Measurements from ENCODE around the gene MBD6.

The MBD6 gene

DNA sequence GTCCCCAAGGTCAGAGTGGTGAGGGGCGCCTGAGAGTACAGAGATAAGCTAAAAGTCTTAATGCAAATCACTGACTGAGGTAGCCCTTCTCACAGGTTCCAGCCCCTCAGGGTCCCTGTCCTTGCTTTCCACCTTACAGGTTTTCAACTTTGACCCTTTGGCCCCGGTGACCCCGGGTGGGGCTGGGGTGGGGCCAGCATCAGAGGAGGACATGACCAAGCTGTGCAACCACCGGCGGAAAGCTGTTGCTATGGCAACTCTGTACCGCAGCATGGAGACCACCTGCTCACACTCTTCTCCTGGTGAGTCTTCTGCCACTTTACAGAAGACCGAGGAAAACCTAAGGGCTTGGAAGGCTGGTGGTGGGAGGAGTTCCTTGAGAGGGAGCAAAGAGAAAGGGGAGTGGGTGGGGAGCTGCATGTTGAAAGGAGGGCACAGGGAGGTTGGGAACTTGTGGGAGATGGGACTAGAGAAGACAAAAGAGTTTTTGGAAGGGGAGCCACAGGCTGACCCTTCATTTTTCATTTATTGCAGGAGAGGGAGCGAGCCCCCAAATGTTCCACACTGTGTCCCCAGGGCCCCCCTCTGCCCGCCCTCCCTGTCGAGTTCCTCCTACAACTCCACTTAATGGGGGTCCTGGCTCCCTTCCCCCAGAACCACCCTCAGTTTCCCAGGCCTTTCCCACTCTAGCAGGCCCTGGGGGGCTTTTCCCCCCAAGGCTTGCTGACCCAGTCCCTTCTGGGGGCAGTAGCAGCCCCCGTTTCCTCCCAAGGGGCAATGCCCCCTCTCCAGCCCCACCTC lies 2.4 kb downstream of the MBD6 start:
- no peaks in the 10 kb centered on the region for H3K27me3 ChIP-seq (ENCODE audit: control insufficient read depth in 1 of 2, insufficient read depth in 2 of 2, low read length in 2 of 2)
- peak overlapping the region in 1 of 2 donors; percentile 69 for H3K9ac ChIP-seq (ENCODE audit: low read length in 2 of 2)
- H3K36me3 ChIP-seq (ENCODE audit: control insufficient read depth in 2 of 2, insufficient read depth in 2 of 2, low read length in 2 of 2) = peaks cover 24 to 31% of the 10 kb centered on the region in 2 donors
- no peaks in the 10 kb centered on the region for H3K9me3 ChIP-seq (ENCODE audit: control insufficient read depth in 2 of 2, low read length in 2 of 2)
- H3K27ac ChIP-seq (ENCODE audit: low read length) = peak overlapping the region; percentile 85
- H3K4me3 ChIP-seq (ENCODE audit: low read length in 2 of 2) = peak overlapping the region in 1 of 2 donors; percentile 86
- H3K4me1 ChIP-seq (ENCODE audit: control insufficient read depth, insufficient read depth, low read length) = peaks cover 43% of the 10 kb centered on the region

- Histone ChIP-seq H3K27me3 (ENCODE audit: control insufficient read depth in 1 of 2, insufficient read depth in 2 of 2, low read length in 2 of 2) (no peaks in the 10 kb centered on the region), H3K4me1 (ENCODE audit: control insufficient read depth, insufficient read depth, low read length) (peaks cover 40% of the 10 kb centered on the region), H3K27ac (ENCODE audit: low read length) (no peak overlapping the region), H3K9ac (ENCODE audit: low read length in 2 of 2) (no peak overlapping the region), H3K9me3 (ENCODE audit: control insufficient read depth in 2 of 2, low read length in 2 of 2) (no peaks in the 10 kb centered on the region), H3K4me3 (ENCODE audit: low read length in 2 of 2) (no peak overlapping the region), H3K36me3 (ENCODE audit: control insufficient read depth in 2 of 2, insufficient read depth in 2 of 2, low read length in 2 of 2) (peaks cover 32 to 39% of the 10 kb centered on the region in 2 donors)
Measured at GRCh38 chr12:57525615-57526383, 3.2 kb downstream of the MBD6 start.

DNA sequence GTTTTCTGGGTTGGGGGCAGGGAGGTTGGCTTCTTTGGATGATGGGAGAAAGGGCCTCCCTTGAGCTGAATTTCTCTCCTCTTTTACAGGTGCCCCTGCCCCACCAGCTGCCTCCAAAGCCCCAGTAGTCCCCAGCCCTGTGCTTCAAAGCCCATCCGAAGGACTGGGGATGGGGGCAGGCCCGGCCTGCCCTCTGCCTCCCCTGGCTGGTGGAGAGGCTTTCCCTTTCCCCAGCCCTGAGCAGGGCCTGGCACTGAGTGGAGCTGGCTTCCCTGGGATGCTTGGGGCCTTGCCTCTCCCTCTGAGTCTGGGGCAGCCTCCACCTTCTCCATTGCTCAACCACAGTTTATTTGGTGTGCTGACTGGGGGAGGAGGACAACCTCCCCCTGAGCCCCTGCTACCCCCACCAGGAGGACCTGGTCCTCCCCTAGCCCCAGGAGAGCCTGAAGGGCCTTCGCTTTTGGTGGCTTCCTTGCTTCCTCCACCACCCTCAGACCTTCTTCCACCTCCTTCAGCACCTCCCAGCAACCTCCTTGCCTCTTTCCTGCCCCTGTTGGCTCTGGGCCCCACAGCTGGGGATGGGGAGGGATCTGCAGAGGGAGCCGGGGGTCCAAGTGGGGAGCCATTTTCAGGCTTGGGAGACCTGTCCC lies 4.0 kb downstream of the MBD6 start:
- H3K4me3 ChIP-seq (ENCODE audit: low read length in 2 of 2) = no peak overlapping the region
- H3K27ac ChIP-seq (ENCODE audit: low read length) = no peak overlapping the region
- H3K27me3 ChIP-seq (ENCODE audit: control insufficient read depth in 1 of 2, insufficient read depth in 2 of 2, low read length in 2 of 2) = no peaks in the 10 kb centered on the region
- H3K36me3 ChIP-seq (ENCODE audit: control insufficient read depth in 2 of 2, insufficient read depth in 2 of 2, low read length in 2 of 2) = peaks cover 35 to 47% of the 10 kb centered on the region in 2 donors
- peaks cover 32% of the 10 kb centered on the region for H3K4me1 ChIP-seq (ENCODE audit: control insufficient read depth, insufficient read depth, low read length)
- H3K9ac ChIP-seq (ENCODE audit: low read length in 2 of 2) = no peak overlapping the region
- H3K9me3 ChIP-seq (ENCODE audit: control insufficient read depth in 2 of 2, low read length in 2 of 2) = no peaks in the 10 kb centered on the region

DNA sequence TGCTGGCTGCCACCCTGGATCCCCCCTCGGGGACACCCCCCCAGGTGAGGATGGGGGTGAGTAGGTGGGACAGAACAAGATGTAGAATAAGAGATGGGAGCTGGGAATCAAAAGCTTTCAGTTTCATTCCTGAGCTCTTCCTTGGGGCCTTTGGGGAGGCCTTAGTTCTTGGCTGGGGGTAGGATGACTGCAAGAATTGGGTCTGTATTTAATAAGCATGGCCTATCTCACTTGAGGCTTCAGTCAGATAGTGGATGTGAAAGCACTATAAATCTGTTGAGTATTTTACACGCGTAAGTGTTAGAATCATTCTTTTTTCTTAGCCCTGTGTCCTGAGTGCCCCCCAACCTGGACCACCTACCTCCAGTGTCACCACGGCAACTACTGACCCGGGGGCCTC lies 4.6 kb downstream of the MBD6 start:
- peaks cover 26% of the 10 kb centered on the region for H3K4me1 ChIP-seq (ENCODE audit: control insufficient read depth, insufficient read depth, low read length)
- no peak overlapping the region for H3K27ac ChIP-seq (ENCODE audit: low read length)
- H3K9ac ChIP-seq (ENCODE audit: low read length in 2 of 2) = no peak overlapping the region
- H3K27me3 ChIP-seq (ENCODE audit: control insufficient read depth in 1 of 2, insufficient read depth in 2 of 2, low read length in 2 of 2) = no peaks in the 10 kb centered on the region
- no peak overlapping the region for H3K4me3 ChIP-seq (ENCODE audit: low read length in 2 of 2)
- peaks cover 41 to 53% of the 10 kb centered on the region in 2 donors for H3K36me3 ChIP-seq (ENCODE audit: control insufficient read depth in 2 of 2, insufficient read depth in 2 of 2, low read length in 2 of 2)
- H3K9me3 ChIP-seq (ENCODE audit: control insufficient read depth in 2 of 2, low read length in 2 of 2) = no peaks in the 10 kb centered on the region

- Histone ChIP-seq H3K27ac (ENCODE audit: low read length) (no peak overlapping the region), H3K9me3 (ENCODE audit: control insufficient read depth in 2 of 2, low read length in 2 of 2) (no peaks in the 10 kb centered on the region), H3K4me3 (ENCODE audit: low read length in 2 of 2) (no peak overlapping the region), H3K9ac (ENCODE audit: low read length in 2 of 2) (no peak overlapping the region), H3K4me1 (ENCODE audit: control insufficient read depth, insufficient read depth, low read length) (peaks cover 24% of the 10 kb centered on the region), H3K27me3 (ENCODE audit: control insufficient read depth in 1 of 2, insufficient read depth in 2 of 2, low read length in 2 of 2) (no peaks in the 10 kb centered on the region), H3K36me3 (ENCODE audit: control insufficient read depth in 2 of 2, insufficient read depth in 2 of 2, low read length in 2 of 2) (peaks cover 51 to 62% of the 10 kb centered on the region in 2 donors)
Measured at GRCh38 chr12:57528176-57528575, 5.6 kb downstream of the MBD6 start.

DNA sequence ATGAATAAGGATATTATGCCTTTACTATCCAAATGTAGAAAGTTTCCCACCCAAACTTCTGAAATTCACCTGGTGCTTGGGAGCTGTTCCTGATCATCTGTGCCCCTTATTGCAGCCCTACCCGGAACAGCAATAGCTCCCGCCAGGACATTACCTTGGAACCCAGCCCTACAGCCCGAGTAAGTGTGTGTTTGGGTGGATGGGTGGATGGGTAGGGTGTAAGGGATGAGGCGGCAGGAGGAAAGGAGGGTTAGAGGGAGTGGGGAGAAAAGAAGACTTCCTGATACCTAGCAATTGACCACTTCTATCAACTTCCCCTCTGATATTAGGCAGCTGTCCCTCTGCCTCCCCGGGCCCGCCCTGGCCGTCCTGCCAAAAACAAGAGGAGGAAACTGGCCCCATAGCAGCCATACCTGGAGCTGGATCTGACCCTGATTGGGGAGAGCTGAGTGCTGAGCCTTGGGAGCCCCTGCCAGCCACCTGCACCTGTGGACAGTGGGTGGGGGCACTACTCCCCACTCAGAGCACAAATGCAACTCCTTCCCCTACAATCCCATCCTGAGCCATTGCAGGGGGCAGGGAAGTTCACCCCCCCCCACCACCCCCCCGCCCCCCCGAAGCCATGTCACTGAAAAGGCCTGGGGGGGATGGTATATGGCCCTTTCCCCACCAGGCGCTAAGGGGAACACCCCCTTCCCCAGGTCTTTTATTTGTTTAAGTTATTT lies 6.4 kb downstream of the MBD6 start:
- no peak overlapping the region for H3K9ac ChIP-seq (ENCODE audit: low read length in 2 of 2)
- H3K9me3 ChIP-seq (ENCODE audit: control insufficient read depth in 2 of 2, low read length in 2 of 2) = no peaks in the 10 kb centered on the region
- H3K36me3 ChIP-seq (ENCODE audit: control insufficient read depth in 2 of 2, insufficient read depth in 2 of 2, low read length in 2 of 2) = peaks cover 56 to 68% of the 10 kb centered on the region in 2 donors
- no peak overlapping the region for H3K4me3 ChIP-seq (ENCODE audit: low read length in 2 of 2)
- H3K27me3 ChIP-seq (ENCODE audit: control insufficient read depth in 1 of 2, insufficient read depth in 2 of 2, low read length in 2 of 2) = no peaks in the 10 kb centered on the region
- H3K4me1 ChIP-seq (ENCODE audit: control insufficient read depth, insufficient read depth, low read length) = peaks cover 17% of the 10 kb centered on the region
- no peak overlapping the region for H3K27ac ChIP-seq (ENCODE audit: low read length)

DNA sequence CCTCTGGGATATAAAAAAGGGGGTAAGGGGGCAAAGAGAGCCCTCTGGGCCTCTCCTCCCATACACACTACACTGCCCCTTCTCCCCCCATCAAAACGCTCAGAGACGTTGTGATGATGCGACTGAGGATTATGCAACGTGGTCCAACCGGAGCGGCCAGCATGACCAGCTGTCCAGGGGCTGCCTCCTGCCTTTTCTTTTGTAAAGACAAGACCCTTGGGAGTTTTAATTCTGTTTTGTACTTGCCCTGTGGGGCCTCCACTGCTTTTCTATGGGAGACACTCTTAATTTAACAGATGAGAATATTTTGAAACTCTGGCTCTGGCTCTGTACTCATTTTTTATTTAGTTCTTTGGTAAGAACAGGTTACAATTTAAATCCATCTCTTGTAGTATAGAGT lies 7.2 kb downstream of the MBD6 start:
- H3K36me3 ChIP-seq (ENCODE audit: control insufficient read depth in 2 of 2, insufficient read depth in 2 of 2, low read length in 2 of 2) = peaks cover 57 to 71% of the 10 kb centered on the region in 2 donors
- peak overlapping the region in 1 of 2 donors; percentile 46 for H3K9ac ChIP-seq (ENCODE audit: low read length in 2 of 2)
- no peaks in the 10 kb centered on the region for H3K27me3 ChIP-seq (ENCODE audit: control insufficient read depth in 1 of 2, insufficient read depth in 2 of 2, low read length in 2 of 2)
- no peak overlapping the region for H3K27ac ChIP-seq (ENCODE audit: low read length)
- peaks cover 9% of the 10 kb centered on the region for H3K4me1 ChIP-seq (ENCODE audit: control insufficient read depth, insufficient read depth, low read length)
- no peak overlapping the region for H3K4me3 ChIP-seq (ENCODE audit: low read length in 2 of 2)
- no peaks in the 10 kb centered on the region for H3K9me3 ChIP-seq (ENCODE audit: control insufficient read depth in 2 of 2, low read length in 2 of 2)

DNA sequence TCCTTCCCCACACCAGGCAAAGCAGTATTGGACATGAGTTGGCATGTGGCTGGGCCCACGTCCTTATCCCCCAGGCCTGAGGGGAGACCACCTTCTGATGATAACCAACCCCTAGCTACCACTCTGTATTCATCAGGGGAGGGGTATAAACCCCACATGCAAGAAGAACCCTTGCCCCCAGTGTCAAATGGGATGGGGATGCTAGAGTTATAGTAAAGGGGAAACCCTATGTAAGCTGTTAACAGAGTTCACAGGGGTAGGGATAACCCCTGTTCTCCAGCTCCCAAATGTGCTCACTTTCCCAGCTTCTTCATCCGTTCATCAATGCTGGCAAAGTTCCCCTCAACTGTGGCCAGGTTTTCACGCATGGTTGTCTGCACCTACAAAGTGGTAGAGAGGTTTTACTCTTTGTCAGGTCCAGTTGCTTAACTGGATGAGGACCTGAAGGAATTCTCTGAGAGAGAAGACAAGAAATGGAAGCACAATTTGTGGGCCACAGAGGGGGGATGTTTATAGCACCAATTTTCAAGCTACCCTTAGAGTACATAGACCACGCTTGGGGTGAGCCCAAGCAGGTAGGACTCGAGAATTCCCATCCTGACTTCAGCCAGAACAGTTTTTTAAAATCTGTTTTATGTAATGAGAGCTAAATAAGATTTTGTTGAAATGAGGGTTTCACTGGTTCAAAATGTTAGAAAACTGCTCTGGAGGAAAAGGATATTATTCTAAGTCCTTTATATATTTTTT lies 7.9 kb downstream of the MBD6 start:
- no peak overlapping the region for H3K4me3 ChIP-seq (ENCODE audit: low read length in 2 of 2)
- peak overlapping the region; percentile 36 to 46 for H3K9ac ChIP-seq (ENCODE audit: low read length in 2 of 2)
- no peaks in the 10 kb centered on the region for H3K9me3 ChIP-seq (ENCODE audit: control insufficient read depth in 2 of 2, low read length in 2 of 2)
- H3K4me1 ChIP-seq (ENCODE audit: control insufficient read depth, insufficient read depth, low read length) = peaks cover 4% of the 10 kb centered on the region
- H3K27me3 ChIP-seq (ENCODE audit: control insufficient read depth in 1 of 2, insufficient read depth in 2 of 2, low read length in 2 of 2) = no peaks in the 10 kb centered on the region
- peaks cover 62 to 76% of the 10 kb centered on the region in 2 donors for H3K36me3 ChIP-seq (ENCODE audit: control insufficient read depth in 2 of 2, insufficient read depth in 2 of 2, low read length in 2 of 2)
- H3K27ac ChIP-seq (ENCODE audit: low read length) = no peak overlapping the region

DNA sequence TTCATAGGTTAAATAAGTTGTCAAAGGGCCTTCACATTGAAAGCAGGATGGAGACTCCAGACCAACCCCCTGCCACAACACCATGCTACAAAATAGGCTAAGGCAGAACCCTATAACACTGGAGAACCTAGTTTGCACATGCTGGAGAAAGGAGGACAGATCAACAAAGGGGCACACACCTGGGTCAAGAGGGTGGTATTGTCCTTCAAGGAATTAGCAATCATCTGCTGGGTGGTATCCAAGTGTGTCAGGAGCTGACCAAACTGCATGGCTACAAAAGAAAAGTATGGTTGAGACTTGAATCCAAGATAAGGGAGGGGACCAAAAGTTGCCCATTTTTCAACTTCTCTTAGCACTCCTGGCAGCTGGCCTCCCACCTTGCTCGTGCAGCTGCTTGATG lies 9.2 kb downstream of the MBD6 start:
- H3K36me3 ChIP-seq (ENCODE audit: control insufficient read depth in 2 of 2, insufficient read depth in 2 of 2, low read length in 2 of 2) = peaks cover 66 to 69% of the 10 kb centered on the region in 2 donors
- no peak overlapping the region for H3K27ac ChIP-seq (ENCODE audit: low read length)
- H3K4me1 ChIP-seq (ENCODE audit: control insufficient read depth, insufficient read depth, low read length) = no peaks in the 10 kb centered on the region
- no peaks in the 10 kb centered on the region for H3K27me3 ChIP-seq (ENCODE audit: control insufficient read depth in 1 of 2, insufficient read depth in 2 of 2, low read length in 2 of 2)
- H3K9me3 ChIP-seq (ENCODE audit: control insufficient read depth in 2 of 2, low read length in 2 of 2) = no peaks in the 10 kb centered on the region
- H3K9ac ChIP-seq (ENCODE audit: low read length in 2 of 2) = no peak overlapping the region
- no peak overlapping the region for H3K4me3 ChIP-seq (ENCODE audit: low read length in 2 of 2)

- Histone ChIP-seq H3K9ac (ENCODE audit: low read length in 2 of 2) (no peak overlapping the region), H3K27me3 (ENCODE audit: control insufficient read depth in 1 of 2, insufficient read depth in 2 of 2, low read length in 2 of 2) (no peaks in the 10 kb centered on the region), H3K27ac (ENCODE audit: low read length) (no peak overlapping the region), H3K4me3 (ENCODE audit: low read length in 2 of 2) (no peak overlapping the region), H3K4me1 (ENCODE audit: control insufficient read depth, insufficient read depth, low read length) (no peaks in the 10 kb centered on the region), H3K9me3 (ENCODE audit: control insufficient read depth in 2 of 2, low read length in 2 of 2) (no peaks in the 10 kb centered on the region), H3K36me3 (ENCODE audit: control insufficient read depth in 2 of 2, insufficient read depth in 2 of 2, low read length in 2 of 2) (peaks cover 62 to 67% of the 10 kb centered on the region in 2 donors)
Measured at GRCh38 chr12:57533108-57533507, 10.5 kb downstream of the MBD6 start.
